ENCODE measurements around the gene ZNF853.
"Not testable (repeated sequence)": the region's sequence is repeated elsewhere in the genome, so short reads cannot be mapped to it uniquely, and the experiment has no call there.

The ZNF853 gene

DNA sequence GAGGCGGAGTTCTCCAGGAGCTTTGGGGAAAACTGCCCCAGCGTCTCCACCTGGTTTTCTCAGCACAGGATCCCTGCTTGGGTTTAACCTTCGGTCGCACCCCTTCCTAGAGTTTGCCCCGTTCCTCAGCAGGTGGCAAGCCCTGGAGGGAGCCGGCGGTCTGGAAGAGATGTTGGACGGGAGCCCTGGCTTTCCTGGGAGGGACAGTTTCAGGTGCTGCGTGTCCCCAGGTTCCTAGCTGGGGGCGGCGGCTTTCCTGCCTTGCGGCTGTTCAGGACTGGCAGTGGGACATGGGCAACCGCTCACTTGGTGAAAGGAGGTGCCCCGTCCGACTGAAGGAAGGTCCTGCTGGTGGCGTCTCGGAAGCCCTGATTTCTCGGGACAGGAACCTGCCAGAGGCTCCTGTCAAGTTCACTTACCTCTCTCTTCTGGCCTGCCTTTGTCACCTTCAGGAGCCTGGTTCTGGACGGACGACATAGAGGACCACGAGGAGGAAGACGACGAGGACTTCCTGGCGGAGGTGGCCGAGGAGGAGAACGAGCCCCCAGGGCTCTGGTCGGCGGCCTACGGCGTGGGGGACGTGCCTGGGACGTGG lies 36.5 kb downstream of the ZNF853 start:
- no peak for DNase-seq

DNA sequence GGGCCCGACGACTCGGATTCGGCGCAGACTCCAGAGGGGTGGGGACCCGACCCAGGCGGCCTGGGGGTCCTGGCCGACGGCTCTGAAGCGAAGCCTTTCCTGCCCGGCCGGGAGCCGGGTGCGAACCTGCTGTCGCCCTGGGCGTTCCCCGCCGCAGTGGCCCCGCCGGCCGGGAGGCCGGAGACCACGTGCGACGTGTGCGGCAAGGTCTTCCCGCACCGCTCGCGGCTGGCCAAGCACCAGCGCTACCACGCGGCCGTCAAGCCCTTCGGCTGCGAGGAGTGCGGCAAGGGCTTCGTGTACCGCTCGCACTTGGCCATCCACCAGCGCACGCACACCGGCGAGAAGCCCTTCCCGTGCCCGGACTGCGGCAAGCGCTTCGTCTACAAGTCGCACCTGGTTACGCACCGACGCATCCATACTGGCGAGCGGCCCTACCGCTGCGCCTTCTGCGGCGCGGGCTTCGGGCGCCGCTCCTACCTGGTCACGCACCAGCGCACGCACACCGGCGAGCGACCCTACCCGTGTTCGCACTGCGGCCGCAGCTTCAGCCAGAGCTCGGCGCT lies 37.1 kb downstream of the ZNF853 start:
- DNase-seq, result no peak

GRCh38 chr7:6653071-6654003 lies 37.9 kb downstream of the ZNF853 start:
- DNase-seq, result no peak

DNA sequence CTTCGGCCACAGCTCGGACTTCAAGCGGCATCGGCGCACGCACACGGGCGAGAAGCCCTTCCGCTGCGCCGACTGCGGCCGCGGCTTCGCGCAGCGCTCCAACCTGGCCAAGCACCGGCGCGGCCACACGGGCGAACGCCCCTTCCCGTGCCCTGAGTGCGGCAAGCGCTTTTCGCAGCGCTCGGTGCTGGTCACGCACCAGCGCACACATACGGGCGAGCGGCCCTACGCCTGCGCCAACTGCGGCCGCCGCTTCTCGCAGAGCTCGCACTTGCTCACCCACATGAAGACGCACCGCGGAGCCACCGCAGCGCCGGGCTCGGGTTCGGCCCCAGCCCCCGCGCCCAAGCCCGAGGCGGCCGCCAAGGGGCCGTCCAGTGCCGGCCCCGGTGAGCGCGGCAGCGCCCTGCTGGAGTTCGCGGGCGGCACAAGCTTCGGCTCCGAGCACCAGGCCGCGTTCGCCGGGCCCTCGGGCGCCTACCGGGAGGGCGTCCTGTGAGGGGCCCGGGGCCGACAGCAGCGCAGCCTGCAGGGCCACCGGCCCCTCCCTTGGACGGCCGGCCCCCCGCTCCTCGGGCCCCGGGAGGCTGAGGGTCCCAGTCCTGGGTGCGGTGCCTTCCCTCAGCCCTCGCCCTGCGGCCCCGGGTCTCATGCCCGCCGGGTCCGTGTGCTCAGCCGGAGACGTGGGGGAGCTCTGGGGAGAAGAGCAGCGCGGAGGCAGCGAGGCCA lies 38.9 kb downstream of the ZNF853 start:
- DNase-seq, result no peak

DNA sequence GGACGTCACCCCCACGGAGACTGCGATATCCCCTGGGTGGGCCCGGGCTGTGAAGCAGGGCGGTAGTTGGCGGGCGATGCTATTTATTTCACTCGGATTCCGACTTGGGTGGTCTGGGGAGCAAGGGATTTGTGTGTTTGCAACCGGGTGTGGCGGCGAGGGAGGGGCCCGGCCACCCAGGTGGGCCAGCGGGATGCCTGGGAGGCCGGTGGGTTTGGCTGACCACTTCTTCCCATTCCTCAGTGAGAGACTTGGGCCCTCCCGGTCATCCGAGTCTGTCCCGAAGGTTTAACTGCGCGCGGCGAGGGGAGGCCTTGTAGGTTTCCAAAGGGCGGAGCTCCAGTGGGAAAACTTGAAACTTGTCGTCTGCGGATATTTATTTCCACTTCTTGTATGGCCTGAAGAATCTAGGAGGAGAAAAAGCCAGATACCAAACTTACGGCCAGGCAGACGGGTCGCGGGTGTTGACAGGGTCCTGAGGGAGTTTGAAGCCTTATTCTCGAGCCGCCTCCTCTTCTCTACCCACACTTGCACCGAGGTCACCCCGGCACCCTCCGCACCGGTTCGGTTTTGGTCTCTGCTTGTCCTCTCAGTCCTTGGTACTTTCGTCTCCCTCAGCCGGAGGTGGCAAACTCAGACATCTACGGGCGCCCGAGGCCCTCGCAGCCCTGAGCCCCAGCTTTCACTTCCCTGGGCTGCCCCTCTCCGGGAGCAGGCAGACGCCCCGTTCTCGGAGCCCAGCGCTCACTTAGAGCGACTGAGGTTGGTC lies 39.6 kb downstream of the ZNF853 start:
- DNase-seq, result no peak

DNA sequence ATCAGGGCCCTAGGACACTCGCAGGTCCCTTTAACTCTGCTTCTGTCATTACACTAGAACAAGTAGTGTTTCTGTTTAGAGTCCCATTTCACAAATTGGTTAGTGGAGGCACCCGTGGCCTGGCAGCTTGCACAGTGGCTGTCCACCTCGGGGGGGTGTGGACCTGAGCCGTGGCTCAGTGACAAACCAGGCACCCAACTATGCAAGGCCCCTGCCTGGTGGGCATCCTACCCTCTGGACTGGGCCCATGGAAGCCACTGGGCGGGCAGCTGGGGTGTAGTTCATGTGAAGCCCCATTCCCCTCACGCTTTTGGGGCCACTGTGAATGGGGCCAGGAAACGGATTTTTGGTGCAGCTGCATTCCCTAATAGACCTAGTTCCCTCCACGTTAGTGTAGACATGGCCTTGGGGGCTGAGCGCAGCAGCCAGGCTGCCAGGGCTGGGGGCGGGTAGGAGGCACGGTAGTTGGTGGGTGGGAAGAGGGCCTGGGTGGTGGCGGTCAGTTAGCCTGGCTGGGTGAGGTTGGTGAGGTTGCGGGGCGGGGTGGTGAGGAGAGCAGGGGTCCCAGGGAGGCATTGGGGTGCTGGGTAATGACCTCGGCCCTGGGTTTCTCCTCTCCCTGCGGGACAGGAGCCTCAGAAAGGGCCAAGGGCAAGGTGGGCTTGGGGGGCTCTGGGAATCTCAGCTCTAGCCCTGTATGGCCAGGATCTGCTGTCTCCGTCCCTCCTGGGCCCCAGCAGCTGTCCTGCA lies 40.4 kb downstream of the ZNF853 start:
- no peak for DNase-seq

DNA sequence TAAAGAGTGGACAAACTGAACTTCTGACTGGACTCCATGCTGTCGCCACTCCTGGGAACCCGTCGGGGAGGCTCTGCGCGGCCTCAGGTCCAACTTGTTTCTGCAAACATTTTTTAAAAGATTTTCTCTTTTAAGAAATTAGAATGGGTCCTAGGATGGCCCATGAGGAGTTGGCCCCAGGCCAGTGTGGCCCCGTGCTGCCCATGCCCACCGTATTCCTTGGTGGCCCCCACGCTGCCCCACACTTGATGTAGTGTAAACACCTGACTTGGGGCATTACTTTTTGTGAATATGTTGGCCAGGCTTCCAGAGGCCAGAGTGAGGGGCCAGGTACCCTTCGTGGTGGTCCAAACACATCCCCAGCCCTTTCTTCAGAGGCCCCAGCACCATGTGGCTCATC lies 41.0 kb downstream of the ZNF853 start:
- DNase-seq, result no peak

- DNase-seq, result no peak
Observed at GRCh38 chr7:6658618-6659345, 43.4 kb downstream of the ZNF853 start.

GRCh38 chr7:6670851-6671250 lies 55.4 kb downstream of the ZNF853 start:
- DNase-seq, result not testable (repeated sequence)
